Ovary (tissue), 9 donors: ENCODE results near the gene OR2K2. TPM values are rescaled to one million over a fixed set of nuclear protein-coding genes. Genes with fewer than 3 reads are reported as not detected.
"Not testable (repeated sequence)": the region's sequence is repeated elsewhere in the genome, so short reads cannot be mapped to it uniquely, and the experiment has no call there.

Experiments used
- DNase-seq, 5 donors: peaks; one replicate each; pipeline ENCODE4 v3.0.0-alpha.2; 2019 to 2020
- H3K27ac ChIP-seq, 2 donors: fragments of 200-600 bp; one replicate each; pipeline versions ENCODE4 v1.5.1 to v1.8.0; 2019 to 2022
- H3K27me3 ChIP-seq: fragments of 200-600 bp; one replicate; pipeline ENCODE4 v1.8.0; 2022
- H3K36me3 ChIP-seq: fragments of 200-600 bp; sonication (generic); one replicate; pipeline ENCODE4 v1.5.1; 2019
- H3K4me1 ChIP-seq: one replicate; pipeline ENCODE4 v1.8.1; 2013; ENCODE audit warnings: mild to moderate bottlenecking, moderate library complexity; ENCODE audit not compliant: insufficient read depth
- H3K4me3 ChIP-seq: fragments of 200-600 bp; sonication (generic); one replicate; pipeline ENCODE4 v1.5.1; 2017
- H3K9me3 ChIP-seq, 2 donors: fragments of 200-600 bp in 1 of 2; sonication (generic) in 1 of 2; one replicate each; pipeline versions ENCODE4 v1.5.1 to v1.8.1; 2013 to 2019; ENCODE audit warnings: mild to moderate bottlenecking in 1 of 2, moderate library complexity in 1 of 2
- EP300 ChIP-seq: sonication (generic); formaldehyde crosslinking; IDR thresholded peaks from one replicate; pipeline ENCODE4 v1.6.1; 2017; ENCODE audit warnings: antibody characterized with exemption
- POLR2A ChIP-seq: fragments of 450-650 bp; IDR thresholded peaks from one replicate; pipeline ENCODE4 v1.6.1; 2017; ENCODE audit warnings: antibody characterized with exemption, mild to moderate bottlenecking, moderate library complexity
- WGBS, 3 donors: extraction: QIAGEN DNeasy Blood & Tissue Kit in 1 of 3; methylation state at CpG; one replicate each; pipeline versions ENCODE4 v1.1.5 to v1.1.7; 2013 to 2017; 5-methylcytosine and 5-hydroxymethylcytosine counted together
- intact Hi-C, 4 donors: fragments of 100-400 bp; cut with DNase I; formaldehyde crosslinking; loops; one replicate each; pipeline versions ENCODE4 v1.11.0 to v1.15.1; 2022 to 2023
- polyA plus RNA-seq, 2 donors: library from polyadenylated mRNA; stranded (reverse); fragments of 200-250 nt in 1 of 2; fragments of 350-450 nt in 1 of 2; fragmentation: Illumina TruSeq in 1 of 2; extraction: RNeasy Lipid Tissue Mini Kit (QIAGEN cat#74804) in 1 of 2; gene quantifications; one replicate each; pipeline ENCODE4 v1.2.3, GENCODE V29; 2013 to 2014
- total RNA-seq, 7 donors: library from RNA; depleted of rRNA in 2 of 7; stranded (reverse); fragments of >200 nt in 2 of 7; fragmentation: NEBNext Ultra II Directional in 3 of 7; extraction: Animal tissue kit (Norgen Biotek cat#: 25700) in 3 of 7; gene quantifications; one replicate each; pipeline versions ENCODE4 v1.1.0 to v1.2.4, GENCODE V29; 2016 to 2023
- TF ChIP-seq, protein P1 (sequence below), 3 donors: fragments of 450-650 bp in 2 of 3; fragments of 200-600 bp in 1 of 3; IDR thresholded peaks; one replicate each; pipeline versions ENCODE4 v1.5.1 to v1.8.0; 2016 to 2022; ENCODE audit warnings: antibody characterized with exemption in 3 of 3, mild to moderate bottlenecking in 1 of 3
- donor health status: DM: no; HTN: no; CAD: no; lungs with moderate emphysema.
- donor health status: DM: no; HTN: no; CAD: no.
- donor health status: Bipolar disorder and iron deficiency.
- donor health status: DM: yes; HTN: yes; CAD: no.
- donor health status: DM: no; HTN: no; CAD: no.
- donor health status: DM: yes; HTN: yes; CAD: no.

Gene OR2K2
- total and polyA plus RNA-seq, 9 donors: not detected

DNA sequence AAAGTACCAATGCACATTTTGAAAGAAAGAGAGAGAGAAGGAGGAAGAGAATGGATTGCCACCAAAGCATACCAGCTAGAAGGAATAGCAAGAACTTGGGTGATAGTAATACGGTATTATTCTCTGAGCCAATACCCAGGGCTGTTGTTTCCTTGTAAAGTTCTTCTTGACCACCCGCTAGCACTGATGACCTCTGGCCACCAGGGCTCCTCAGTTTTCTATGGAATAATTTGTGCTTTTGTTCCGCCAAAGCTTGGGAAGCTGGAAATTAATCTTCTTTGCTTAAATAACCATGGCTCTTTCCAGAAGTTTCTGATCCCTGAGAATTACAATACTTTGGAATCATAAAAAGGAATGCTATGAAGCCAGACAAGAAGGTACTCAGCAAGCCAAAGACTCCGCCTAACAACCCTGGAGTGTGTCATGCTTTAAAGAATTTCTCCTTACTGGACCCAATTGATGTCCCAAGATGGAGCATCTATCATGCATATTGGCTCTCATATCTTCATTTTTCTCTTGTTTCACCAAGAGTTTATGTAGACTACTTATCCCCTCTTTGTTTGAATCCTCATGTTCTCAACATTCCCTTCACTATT is 29.8 kb downstream of the OR2K2 start:
- Histone ChIP-seq H3K27me3 (no peaks in the 10 kb centered on the region), H3K4me1 (no peaks in the 10 kb centered on the region), H3K36me3 (no peaks in the 10 kb centered on the region), H3K27ac (no peak overlapping the region), H3K4me3 (no peak overlapping the region), H3K9me3 (no peaks in the 10 kb centered on the region)
- no peak for TF ChIP-seq POLR2A
- 93% methylated on average over 4 of the region's 4 CpGs for WGBS, 3 donors
- no peak for DNase-seq
- intact Hi-C loops: loop anchor here in 2 of 4 donors (5.0 kb wide), 1 partner anchor 663 kb away; no protein-coding TSS in a partner anchor

DNA sequence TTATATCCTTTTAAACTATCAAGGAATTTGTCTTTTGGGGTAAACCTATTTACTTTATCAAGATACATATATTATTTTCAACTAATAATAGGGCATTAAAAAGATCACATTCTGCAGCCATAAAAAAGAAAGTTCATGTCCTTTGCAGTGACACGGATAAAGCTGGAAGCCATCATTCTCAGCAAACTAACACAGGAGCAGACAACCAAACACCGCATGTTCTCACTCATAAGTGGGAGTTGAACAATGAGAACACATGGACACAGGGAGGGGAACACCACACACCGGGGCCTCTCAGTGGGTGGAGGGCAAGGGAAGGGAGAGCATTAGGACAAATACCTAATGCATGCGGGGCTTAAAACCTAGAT is 30.4 kb downstream of the OR2K2 start:
- intact Hi-C loops: loop anchor here in 2 of 4 donors (5.0 kb wide), 2 partner anchors 652 to 662 kb away; no protein-coding TSS in a partner anchor
- 16 to 19% (median 18%) methylated on average over 4 of the region's 4 CpGs for WGBS, 3 donors
- not testable (repeated sequence) for H3K27me3 ChIP-seq, H3K4me3 ChIP-seq, H3K9me3 ChIP-seq, H3K4me1 ChIP-seq, H3K27ac ChIP-seq, H3K36me3 ChIP-seq
- peak in 1 of 5 donors; percentile 16 for DNase-seq

DNA sequence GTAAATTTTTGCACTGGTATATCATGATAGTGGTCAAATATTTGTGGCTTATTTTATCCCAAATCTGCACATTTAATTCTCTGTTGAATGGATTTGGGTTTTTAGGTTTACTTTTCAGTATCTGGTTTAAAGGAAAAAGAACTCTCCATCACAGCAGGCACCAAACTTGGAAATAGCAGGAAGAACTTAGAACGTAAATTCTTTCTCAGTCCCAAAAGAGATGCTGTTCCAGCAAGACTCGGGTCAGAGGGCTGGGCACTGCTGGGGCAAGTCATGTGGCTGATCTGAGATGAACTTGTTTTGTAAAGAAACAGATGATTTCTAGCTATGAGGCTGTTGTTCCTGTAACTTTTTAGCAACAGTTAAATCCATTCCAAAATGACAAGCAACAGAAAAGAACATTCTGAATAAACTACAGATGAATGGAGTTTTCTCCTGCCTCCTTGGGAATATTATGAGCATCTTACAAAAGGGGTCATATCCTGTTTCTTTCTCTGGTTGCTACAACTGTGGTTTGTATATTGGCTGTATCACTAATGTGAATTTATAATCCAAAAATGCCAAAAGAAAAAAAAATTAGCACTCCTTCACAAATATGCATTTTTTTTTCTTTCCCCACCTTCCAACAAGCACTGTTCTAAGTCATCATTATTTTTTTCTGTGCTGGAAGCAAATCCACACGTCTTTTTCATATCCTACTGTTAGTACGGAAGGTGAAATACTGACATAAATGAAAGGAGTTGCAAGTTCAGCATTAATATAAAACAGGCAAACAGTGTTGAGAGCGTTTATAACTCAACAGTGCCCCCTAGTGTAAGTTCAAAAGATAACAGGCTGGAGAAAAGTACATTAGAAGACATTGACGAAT is 31.1 kb downstream of the OR2K2 start:
- WGBS, 3 donors: 1 to 2% (median 1%) methylated on average over 6 of the region's 6 CpGs

DNA sequence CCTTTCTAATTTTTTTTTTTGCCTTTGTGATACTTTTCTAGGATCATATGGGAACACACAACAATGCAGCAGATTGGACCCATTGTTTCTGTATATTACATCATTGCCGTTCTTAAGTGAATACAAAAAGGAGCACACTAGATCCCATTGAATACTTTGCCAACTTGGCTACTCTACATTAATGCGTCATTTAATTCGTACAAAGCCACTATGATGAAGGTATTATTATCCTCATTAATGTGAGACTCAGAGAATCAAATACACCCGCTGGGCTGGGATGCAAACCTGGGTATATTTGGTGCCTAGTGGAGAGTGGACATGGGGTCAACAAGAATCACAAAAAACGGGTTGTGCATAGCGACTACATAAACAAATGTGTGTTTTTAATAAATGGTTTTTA is 31.9 kb downstream of the OR2K2 start:
- Histone ChIP-seq H3K36me3 (no peaks in the 10 kb centered on the region), H3K4me1 (no peaks in the 10 kb centered on the region), H3K27me3 (no peaks in the 10 kb centered on the region), H3K27ac (no peak overlapping the region), H3K9me3 (no peaks in the 10 kb centered on the region), H3K4me3 (no peak overlapping the region)
- DNase-seq: no peak
- WGBS, 3 donors: 87 to 92% (median 88%) methylated on average over 6 of the region's 6 CpGs
- intact Hi-C loops: loop anchor here in 2 of 4 donors (5.0 kb wide), 2 partner anchors 651 to 661 kb away; no protein-coding TSS in a partner anchor
- TF ChIP-seq, protein P1, sequence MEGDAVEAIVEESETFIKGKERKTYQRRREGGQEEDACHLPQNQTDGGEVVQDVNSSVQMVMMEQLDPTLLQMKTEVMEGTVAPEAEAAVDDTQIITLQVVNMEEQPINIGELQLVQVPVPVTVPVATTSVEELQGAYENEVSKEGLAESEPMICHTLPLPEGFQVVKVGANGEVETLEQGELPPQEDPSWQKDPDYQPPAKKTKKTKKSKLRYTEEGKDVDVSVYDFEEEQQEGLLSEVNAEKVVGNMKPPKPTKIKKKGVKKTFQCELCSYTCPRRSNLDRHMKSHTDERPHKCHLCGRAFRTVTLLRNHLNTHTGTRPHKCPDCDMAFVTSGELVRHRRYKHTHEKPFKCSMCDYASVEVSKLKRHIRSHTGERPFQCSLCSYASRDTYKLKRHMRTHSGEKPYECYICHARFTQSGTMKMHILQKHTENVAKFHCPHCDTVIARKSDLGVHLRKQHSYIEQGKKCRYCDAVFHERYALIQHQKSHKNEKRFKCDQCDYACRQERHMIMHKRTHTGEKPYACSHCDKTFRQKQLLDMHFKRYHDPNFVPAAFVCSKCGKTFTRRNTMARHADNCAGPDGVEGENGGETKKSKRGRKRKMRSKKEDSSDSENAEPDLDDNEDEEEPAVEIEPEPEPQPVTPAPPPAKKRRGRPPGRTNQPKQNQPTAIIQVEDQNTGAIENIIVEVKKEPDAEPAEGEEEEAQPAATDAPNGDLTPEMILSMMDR (IDR thresholded peaks at IDR 0.05): no peak
- TF ChIP-seq POLR2A: no peak
- TF ChIP-seq EP300: no peak

More for the DNA sequence above, 31.1 kb downstream of the OR2K2 start:
- intact Hi-C loops: loop anchor here in 2 of 4 donors (5.0 kb wide), 2 partner anchors 652 to 662 kb away; no protein-coding TSS in a partner anchor
- no peaks in the 10 kb centered on the region for H3K9me3 ChIP-seq
- H3K27ac ChIP-seq: no peak overlapping the region
- no peaks in the 10 kb centered on the region for H3K36me3 ChIP-seq
- DNase-seq: peak in 2 of 5 donors; percentile 19 to 45
- H3K4me3 ChIP-seq: no peak overlapping the region
- no peaks in the 10 kb centered on the region for H3K27me3 ChIP-seq
- no peaks in the 10 kb centered on the region for H3K4me1 ChIP-seq
- TF ChIP-seq POLR2A: no peak
- TF ChIP-seq EP300: no peak
- TF ChIP-seq, protein P1 (IDR thresholded peaks at IDR 0.05): peak; percentile 70 to 92 (median 82)

DNA sequence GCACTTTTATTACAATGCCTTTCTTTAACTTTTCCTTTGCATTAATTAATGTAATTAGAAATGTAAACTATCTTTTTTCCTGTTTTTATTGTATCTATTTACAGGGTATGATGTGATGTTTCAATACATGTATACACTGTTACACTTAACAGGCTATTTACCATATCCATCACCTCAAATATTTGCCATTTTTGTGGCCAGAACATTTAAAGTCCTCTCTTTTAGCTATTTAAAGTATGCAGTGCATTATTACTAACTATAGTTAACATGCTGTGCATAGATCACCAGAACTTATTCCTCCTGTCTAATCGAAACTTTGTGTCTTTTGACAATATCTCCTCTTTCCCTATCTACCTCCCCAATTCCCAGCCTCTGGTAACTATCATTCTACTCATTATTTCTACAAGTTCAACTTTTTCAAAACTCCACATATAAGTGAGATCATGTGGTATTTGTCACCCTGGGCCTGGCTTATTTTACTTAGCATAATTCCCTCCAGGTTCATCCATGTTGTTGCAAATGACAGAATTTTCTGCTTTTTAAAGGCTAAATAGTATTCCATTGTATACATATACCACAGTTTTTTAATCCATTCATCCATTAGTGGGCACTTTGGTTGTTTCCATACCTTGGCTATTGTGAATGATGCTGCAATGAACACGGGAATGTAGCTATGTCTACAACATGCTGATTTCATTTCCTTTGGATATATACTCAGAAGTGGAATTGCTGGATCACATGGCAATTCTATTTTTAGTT is 32.8 kb downstream of the OR2K2 start:
- TF ChIP-seq EP300 (no peak), POLR2A (no peak)
- TF ChIP-seq, protein P1 (IDR thresholded peaks at IDR 0.05): no peak
- Histone ChIP-seq H3K27ac (no peak overlapping the region), H3K27me3 (no peaks in the 10 kb centered on the region), H3K36me3 (no peaks in the 10 kb centered on the region), H3K4me3 (no peak overlapping the region), H3K4me1 (no peaks in the 10 kb centered on the region), H3K9me3 (no peaks in the 10 kb centered on the region)
- WGBS, 3 donors: 90 to 97% (median 96%) methylated on average over 2 of the region's 2 CpGs
- DNase-seq: no peak
- intact Hi-C loops: loop anchor here in 2 of 4 donors (5.0 kb wide), 2 partner anchors 650 to 660 kb away; no protein-coding TSS in a partner anchor
